Endothelial cell of umbilical vein (primary cell): Measurements from ENCODE around the gene ASXL1.

Experiments
- CTCF ChIP-seq, 2 donors: IDR thresholded peaks; 1 replicate in 1 of 2; 2 replicates in 1 of 2; pipeline ENCODE4 v1.5.1; 2011; ENCODE audit warnings: low read length in 2 of 2, mild to moderate bottlenecking in 2 of 2, moderate library complexity in 2 of 2, control low read depth in 1 of 2, inconsistent platforms in 1 of 2, low read depth in 1 of 2; ENCODE audit not compliant: insufficient read depth in 1 of 2; ENCODE audit errors: extremely low read depth in 1 of 2
- EZH2 ChIP-seq: IDR thresholded peaks from 2 replicates; pipeline ENCODE4 v1.6.1; 2012; ENCODE audit warnings: borderline replicate concordance, low read depth, mild to moderate bottlenecking, moderate library complexity, low read length, inconsistent platforms; ENCODE audit not compliant: severe bottlenecking
- MAX ChIP-seq: IDR thresholded peaks from 2 replicates; pipeline ENCODE4 v1.6.1; 2011; ENCODE audit not compliant: insufficient read depth, insufficient read length
- MYC ChIP-seq: IDR thresholded peaks from one replicate; pipeline ENCODE4 v1.6.1; 2011; ENCODE audit warnings: mild to moderate bottlenecking, low read depth, low read length
- POLR2A ChIP-seq: IDR thresholded peaks from 2 replicates; pipeline ENCODE4 v1.6.1; 2012; ENCODE audit warnings: low read depth, mild to moderate bottlenecking, control low read depth, low read length
- POLR2AphosphoS5 ChIP-seq: IDR thresholded peaks from 2 replicates; pipeline ENCODE4 v1.6.1; 2012; ENCODE audit warnings: low read depth, mild to moderate bottlenecking, control low read depth, low read length, moderate library complexity; ENCODE audit not compliant: insufficient read depth

GRCh38 chr20:32355417-32355841, 2.7 kb upstream of the ASXL1 start:
- TF ChIP-seq CTCF (IDR thresholded peaks at IDR 0.05; ENCODE audit: extremely low read depth in 1 of 2, insufficient read depth in 1 of 2, low read depth in 1 of 2, low read length in 2 of 2) (no peak), POLR2A (no peak), POLR2AphosphoS5 (no peak), EZH2 (no peak), MYC (no peak), MAX (no peak)
